Measurements from ENCODE around the gene LETM1.

LETM1 gene

DNA sequence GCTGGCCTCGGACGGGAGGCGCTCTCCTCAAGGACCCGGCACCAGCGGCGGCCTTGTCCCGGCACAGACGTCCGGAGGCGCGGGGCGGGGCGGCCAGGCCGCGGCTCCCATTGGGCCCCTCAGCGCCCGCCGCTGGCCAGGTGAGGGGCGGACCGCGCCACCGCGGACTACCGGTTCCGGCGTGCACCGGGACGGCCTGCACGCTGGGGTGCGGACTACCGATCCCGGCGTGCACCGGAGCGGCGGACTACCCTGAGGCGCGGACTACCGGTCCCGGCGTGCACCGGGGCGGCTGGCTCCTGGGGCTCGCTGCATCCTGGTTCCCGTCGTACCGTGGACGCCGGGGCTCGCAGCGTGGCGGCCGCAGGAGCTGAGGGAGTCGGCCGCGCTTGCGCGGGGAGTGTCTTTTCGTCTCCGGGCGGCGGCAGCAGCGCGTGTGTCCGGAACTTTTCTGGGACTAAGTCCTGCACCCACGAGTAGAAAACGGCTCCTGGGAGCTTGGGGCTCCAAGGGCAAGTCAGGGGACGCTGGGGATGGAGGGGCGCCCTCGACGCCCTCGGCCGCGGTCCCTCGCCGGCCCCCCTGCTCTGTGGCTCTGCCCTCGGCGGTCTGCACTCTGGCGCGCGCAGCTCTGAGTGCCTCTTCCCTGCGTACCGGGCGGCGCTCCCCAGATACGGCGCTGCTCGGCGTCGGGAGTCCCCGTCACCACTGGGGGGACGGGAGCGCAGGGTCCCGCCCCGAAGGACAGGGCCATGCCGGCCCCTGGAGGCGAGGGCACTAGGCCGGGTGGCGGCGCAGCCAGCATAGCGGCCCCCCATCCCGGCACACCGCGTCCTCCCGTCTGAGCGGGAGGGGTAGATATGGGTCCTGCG, at the start of gene LETM1:
Gene LETM1, minus strand, starts transcription at position 86 of the 872 bp plus-strand sequence. CDS start 206 bp downstream, outside the sequence.
- Histone ChIP-seq H3K36me3 (ENCODE audit: control insufficient read depth, insufficient read depth, low read length) (peaks cover 1% of the 10 kb centered on the region), H3K27me3 (replicated peaks; ENCODE audit: control insufficient read depth, insufficient read depth, low read length) (no peaks in the 10 kb centered on the region), H3K4me3 (replicated peaks; ENCODE audit: low read depth, low read length) (peak within 1 kb of the TSS; percentile 95)
- peak; percentile 98 for DNase-seq (ENCODE audit: extremely low read depth, insufficient read length)
- TF ChIP-seq, protein P1, sequence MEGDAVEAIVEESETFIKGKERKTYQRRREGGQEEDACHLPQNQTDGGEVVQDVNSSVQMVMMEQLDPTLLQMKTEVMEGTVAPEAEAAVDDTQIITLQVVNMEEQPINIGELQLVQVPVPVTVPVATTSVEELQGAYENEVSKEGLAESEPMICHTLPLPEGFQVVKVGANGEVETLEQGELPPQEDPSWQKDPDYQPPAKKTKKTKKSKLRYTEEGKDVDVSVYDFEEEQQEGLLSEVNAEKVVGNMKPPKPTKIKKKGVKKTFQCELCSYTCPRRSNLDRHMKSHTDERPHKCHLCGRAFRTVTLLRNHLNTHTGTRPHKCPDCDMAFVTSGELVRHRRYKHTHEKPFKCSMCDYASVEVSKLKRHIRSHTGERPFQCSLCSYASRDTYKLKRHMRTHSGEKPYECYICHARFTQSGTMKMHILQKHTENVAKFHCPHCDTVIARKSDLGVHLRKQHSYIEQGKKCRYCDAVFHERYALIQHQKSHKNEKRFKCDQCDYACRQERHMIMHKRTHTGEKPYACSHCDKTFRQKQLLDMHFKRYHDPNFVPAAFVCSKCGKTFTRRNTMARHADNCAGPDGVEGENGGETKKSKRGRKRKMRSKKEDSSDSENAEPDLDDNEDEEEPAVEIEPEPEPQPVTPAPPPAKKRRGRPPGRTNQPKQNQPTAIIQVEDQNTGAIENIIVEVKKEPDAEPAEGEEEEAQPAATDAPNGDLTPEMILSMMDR (IDR thresholded peaks at IDR 0.05; ENCODE audit: insufficient read depth, low read length, poor library complexity, severe bottlenecking) = peak; percentile 14

DNA sequence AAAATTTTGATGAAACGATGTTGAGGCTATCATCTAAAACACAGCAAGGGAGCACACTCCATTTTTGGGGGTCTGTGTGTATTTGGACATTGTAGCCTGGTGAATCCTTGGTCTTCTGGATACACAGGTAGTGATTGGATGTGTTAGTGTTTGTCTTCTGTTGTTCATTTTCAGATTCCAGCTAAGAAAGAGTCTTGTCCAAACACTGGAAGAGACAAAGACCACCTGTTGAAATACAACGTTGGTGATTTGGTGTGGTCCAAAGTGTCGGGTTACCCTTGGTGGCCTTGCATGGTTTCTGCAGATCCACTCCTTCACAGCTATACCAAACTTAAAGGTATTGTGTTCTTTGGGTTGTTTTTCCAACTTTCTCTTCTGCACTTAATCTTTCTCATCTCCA, 48.1 kb upstream of the LETM1 start:
- no peak for DNase-seq (ENCODE audit: extremely low read depth, insufficient read length)
- H3K36me3 ChIP-seq (ENCODE audit: control insufficient read depth, insufficient read depth, low read length) = peaks cover 29% of the 10 kb centered on the region
- no peak overlapping the region for H3K4me3 ChIP-seq (replicated peaks; ENCODE audit: low read depth, low read length)
- TF ChIP-seq, protein P1 (IDR thresholded peaks at IDR 0.05; ENCODE audit: insufficient read depth, low read length, poor library complexity, severe bottlenecking) = no peak
- H3K27me3 ChIP-seq (replicated peaks; ENCODE audit: control insufficient read depth, insufficient read depth, low read length) = no peaks in the 10 kb centered on the region

DNA sequence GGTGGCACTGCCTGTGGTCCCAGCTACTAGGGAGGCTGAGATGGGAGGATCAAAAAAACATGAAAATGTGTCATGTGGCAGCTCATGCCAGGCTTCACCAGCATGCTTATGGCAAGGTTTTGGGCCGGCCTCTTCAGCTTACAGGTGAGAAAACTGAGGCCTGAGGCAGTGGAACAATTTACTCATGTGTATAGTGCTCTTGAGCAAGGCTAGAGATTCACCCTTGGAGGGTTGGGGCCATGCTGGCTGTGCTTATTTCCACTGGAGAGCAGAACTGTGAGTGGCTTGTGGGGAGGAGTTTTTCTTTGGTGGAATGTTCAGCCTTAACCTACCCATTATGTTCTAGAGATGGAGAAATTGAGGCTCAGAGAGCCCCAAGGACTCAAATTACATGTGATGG, 47.1 kb upstream of the LETM1 start:
- H3K27me3 ChIP-seq (replicated peaks; ENCODE audit: control insufficient read depth, insufficient read depth, low read length) = no peaks in the 10 kb centered on the region
- peaks cover 27% of the 10 kb centered on the region for H3K36me3 ChIP-seq (ENCODE audit: control insufficient read depth, insufficient read depth, low read length)
- no peak for DNase-seq (ENCODE audit: extremely low read depth, insufficient read length)
- no peak overlapping the region for H3K4me3 ChIP-seq (replicated peaks; ENCODE audit: low read depth, low read length)
- TF ChIP-seq, protein P1 (IDR thresholded peaks at IDR 0.05; ENCODE audit: insufficient read depth, low read length, poor library complexity, severe bottlenecking) = no peak

DNA sequence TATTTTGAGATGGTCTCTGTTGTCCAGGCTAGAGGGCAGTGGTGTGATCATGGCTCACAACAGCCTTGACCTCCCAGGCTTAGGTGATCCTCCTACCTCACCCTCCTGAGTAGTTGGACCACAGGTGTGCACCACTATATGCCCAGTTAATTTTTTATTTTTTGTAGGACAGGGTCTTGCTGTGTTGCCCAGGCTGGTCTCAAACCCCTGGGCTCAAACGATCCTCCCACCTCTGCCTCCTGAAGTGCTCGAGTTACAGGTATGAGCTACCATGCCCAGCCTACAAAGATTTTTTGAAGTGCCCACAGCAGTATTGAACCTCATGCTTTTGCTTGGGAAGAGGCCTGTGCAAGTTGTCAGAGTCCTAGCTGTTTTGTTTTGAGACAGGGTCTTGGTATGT, 46.3 kb upstream of the LETM1 start:
- H3K27me3 ChIP-seq (replicated peaks; ENCODE audit: control insufficient read depth, insufficient read depth, low read length) = no peaks in the 10 kb centered on the region
- H3K4me3 ChIP-seq (replicated peaks; ENCODE audit: low read depth, low read length) = no peak overlapping the region
- TF ChIP-seq, protein P1 (IDR thresholded peaks at IDR 0.05; ENCODE audit: insufficient read depth, low read length, poor library complexity, severe bottlenecking) = no peak
- no peak for DNase-seq (ENCODE audit: extremely low read depth, insufficient read length)
- H3K36me3 ChIP-seq (ENCODE audit: control insufficient read depth, insufficient read depth, low read length) = peaks cover 27% of the 10 kb centered on the region

DNA sequence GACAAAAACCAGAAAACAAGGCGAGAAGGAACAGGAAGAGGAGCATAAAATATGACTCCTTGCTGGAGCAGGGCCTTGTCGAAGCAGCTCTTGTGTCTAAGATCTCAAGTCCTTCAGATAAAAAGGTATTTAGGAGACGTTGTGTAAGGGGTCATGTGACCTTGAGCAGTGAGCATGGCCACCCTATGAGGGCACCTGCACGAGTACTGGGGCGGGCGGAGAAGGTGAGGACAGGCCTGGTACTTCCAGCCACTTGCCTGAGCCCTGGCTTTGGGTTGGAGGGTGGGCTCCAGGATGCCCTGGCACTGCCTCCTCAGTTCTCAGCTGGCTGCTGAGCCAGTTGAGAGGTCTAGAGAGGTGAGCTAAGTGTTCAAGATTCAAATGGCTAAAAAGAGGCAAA, 45.2 kb upstream of the LETM1 start:
- Histone ChIP-seq H3K27me3 (replicated peaks; ENCODE audit: control insufficient read depth, insufficient read depth, low read length) (no peaks in the 10 kb centered on the region), H3K4me3 (replicated peaks; ENCODE audit: low read depth, low read length) (no peak overlapping the region), H3K36me3 (ENCODE audit: control insufficient read depth, insufficient read depth, low read length) (peaks cover 27% of the 10 kb centered on the region)
- DNase-seq (ENCODE audit: extremely low read depth, insufficient read length) = no peak
- TF ChIP-seq, protein P1 (IDR thresholded peaks at IDR 0.05; ENCODE audit: insufficient read depth, low read length, poor library complexity, severe bottlenecking) = no peak

Data from GM06990 (cell line).